GM15510 (cell line): ENCODE data around the gene SRPK2.

ENCODE experiments used
- POLR2A ChIP-seq: IDR thresholded peaks from 3 replicates; pipeline ENCODE4 v1.6.1; 2011; ENCODE audit warnings: borderline replicate concordance; ENCODE audit not compliant: insufficient read length; ENCODE audit errors: extremely low read depth

SRPK2 gene

DNA sequence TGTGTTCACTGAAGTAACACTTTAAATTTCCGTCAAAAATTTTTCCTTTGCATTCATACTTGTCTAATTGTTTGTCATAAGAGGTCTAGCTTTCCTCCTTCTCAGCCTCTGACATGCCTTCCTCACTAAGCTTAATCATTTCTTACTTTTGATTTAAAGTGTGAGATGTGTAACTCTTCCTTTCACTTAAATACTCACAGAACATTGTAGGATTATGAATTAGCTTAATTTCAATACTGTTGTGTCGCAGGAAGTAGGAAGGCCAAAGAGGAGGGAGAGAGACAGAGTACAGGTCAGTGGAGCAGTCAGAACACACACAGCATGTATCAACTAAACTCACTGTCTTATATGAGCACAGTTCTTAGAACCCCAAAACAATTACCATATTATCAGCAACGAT, 99.0 kb downstream of the SRPK2 start:
- TF ChIP-seq POLR2A = no peak

DNA sequence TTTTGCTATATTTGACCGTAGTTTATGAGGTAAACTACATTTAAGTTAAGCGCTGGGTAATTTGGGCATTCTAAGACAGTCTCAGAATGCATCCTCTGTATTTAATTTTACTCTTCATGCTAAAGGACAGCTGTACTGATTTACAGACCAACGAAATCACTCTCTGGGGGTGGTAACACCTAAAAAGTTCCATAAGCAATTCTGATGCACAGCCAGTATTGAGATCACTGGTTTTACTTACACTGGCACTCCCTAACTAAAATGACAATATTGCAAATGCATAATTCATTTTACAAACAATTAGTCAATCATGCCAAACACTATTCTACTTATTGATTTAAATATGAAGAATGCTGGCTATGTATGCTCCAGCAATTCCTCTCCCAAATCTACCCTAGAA, 102.3 kb downstream of the SRPK2 start:
- TF ChIP-seq POLR2A = no peak

DNA sequence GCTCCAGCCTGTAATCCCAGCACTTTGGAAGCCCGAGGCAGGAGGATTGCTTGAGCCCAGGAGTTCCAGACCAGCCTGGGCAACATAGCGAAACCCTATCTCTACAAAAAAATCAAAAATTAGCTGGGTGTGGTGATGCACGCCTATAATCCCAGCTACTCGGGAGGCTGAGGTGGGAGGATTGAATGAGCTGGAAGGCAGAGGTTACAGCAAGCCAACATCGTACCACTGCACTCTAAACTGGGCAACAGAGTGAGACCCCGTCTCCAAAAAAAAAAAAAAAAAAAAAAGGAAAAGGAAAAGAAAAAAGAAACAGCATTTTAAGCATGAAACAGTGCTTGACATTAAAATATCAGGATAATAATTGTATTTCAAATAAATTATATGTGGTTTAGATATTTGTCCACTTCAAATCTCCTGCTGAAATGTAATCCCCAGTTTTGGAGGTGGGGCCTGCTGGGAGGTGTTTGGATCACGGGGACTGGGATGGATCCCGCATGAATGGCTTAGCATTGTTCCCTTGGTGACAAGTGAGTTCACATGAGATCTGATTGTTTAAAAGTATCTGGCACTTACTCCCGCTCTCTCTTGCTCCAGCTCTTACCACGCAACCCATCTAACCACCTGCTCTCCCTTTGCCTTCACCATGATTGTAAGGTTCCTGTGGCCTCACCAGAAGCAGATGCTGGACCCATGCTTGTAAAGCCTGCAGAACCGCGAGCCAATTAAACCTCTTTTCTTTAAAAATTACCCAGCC, 103.4 kb downstream of the SRPK2 start:
- no peak for TF ChIP-seq POLR2A

DNA sequence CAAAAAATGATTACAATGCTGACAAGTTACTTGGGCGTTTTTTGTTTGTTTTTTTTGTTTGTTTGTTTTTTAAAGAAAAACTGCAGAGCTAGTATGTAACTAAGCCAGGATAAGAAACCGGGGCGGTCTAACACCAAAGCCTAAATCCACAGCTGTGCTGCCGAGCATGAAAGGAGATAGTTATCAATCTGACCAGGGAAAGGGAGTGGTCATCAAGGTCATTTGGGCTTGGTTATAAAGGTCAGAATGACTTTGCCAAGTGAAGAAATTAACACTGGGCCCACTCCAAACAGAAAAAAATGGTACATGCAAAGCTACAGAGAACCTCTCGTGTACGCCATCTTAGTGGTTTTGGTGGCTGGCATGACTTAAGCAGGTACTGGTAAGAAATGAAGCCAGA, 104.7 kb downstream of the SRPK2 start:
- no peak for TF ChIP-seq POLR2A

DNA sequence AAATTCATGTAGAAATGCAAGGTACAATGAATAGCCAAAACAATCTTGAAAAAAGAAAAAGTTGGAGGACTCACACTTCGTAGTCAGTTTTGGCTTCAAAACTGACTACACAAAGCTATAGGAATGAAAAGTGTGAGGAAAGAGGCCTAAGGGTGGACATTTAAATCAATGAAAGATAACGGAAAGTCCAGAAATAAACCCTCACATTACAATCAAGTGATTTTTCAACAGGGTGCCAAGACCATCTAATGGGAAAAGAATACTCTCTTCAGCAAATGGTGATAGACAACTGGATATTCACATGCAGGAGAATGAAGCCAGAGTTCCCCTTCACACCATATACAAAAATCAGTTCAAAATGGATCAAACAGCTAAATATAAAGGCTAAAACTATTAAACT, 106.8 kb downstream of the SRPK2 start:
- TF ChIP-seq POLR2A = no peak

DNA sequence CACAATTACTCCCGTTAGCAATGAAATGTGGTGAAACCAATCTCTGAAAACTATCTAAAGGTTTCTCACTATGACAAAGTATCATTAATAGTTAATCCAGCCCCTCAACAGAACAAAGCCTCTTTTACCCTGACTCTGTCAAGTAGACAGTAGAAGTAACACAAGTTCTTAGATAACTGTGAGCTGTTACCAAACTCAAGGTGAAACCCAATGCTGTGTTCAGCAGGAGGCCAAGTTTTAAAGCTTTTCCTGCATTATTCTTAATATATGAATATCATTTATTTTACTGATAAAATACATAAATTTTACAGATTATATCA, 109.1 kb downstream of the SRPK2 start:
- no peak for TF ChIP-seq POLR2A

DNA sequence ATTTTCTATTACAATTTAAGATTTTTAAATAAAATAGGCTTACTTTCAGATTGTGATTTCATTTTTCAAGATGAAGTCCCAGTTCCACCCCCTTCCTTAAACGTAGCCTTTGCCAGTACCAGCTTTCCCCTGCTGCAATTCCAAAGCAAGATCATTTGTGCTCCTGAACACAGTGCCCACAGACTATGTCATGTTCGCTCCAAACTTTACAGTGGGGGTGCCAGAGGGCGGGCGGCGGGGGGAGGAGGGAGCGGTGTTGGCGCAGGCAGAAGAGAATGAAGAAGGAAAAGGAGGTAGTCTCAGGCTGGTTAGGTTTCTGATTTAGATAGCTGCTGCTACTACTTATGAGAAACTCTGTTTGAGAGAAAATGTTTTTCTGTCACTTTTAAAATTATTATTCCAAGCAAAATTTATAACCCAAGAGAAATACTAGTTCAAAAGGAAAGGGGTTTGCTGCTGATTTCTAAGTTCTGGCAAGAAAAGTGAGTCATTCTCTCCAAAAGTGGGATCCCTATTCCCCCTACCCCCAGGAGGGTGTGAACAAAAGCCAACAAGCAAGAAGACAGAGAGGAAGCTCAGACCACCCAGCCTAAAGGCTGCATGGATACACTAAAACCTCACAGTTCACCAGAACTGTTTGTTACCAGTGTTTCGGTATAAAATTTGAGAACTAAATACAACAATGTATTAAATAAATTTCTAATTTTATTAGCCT, 109.6 kb downstream of the SRPK2 start:
- no peak for TF ChIP-seq POLR2A

DNA sequence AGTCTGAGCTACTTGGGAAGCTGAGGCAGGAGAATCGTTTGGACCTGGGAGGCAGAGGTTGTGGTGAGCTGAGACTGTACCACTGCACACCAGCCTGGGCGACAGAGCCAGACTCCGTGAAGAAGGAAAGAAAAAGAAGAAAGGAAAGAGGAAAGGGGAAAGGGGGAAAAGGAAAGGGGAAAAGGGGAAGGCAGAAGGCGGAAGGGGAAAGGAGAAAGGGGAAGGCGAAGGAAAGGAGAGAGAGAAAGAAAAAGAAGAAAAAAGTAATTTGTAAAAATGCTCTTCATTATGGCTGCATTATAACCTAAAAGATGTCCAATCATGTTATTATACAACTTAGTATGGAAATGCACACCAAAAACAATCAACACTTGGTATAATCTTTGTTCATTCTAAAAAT, 110.2 kb downstream of the SRPK2 start:
- no peak for TF ChIP-seq POLR2A

DNA sequence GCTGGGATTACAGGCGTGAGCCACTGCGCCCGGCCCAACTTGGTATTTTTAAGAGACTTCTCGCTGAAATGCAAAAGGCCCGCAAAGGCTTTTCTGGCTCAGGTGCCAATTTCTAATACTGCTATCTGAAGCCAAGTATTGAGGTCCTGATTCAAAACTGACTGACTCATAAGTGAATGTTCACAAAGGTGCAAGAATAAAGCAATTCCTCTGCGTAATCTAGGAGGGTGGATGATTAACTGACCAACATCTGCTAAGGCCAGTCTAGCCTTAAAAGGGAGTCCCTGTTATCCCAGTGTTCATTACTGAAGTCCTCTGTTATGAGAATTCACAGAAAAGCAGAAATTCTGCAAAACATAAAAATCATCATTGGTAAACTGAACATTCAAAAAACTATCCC, 111.4 kb downstream of the SRPK2 start:
- no peak for TF ChIP-seq POLR2A

DNA sequence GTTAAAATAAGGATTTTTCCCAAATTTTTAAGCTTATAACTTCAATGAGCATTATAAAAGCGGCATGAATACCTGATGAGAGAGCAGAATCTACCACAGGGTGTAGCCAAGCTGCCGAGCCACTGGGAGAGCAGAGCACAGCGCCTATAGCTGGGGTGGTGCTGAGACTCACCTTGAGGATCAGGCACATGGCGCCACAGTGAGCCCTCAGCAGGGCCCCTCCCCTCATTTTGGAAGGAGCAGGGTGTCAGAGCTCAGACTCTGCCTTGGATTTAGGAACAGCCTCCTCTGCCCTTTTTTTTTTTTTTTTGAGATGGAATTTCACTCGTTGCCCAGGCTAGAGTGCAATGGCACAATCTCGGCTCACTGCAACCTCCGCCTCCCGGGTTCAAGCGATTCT, 118.6 kb downstream of the SRPK2 start:
- no peak for TF ChIP-seq POLR2A

DNA sequence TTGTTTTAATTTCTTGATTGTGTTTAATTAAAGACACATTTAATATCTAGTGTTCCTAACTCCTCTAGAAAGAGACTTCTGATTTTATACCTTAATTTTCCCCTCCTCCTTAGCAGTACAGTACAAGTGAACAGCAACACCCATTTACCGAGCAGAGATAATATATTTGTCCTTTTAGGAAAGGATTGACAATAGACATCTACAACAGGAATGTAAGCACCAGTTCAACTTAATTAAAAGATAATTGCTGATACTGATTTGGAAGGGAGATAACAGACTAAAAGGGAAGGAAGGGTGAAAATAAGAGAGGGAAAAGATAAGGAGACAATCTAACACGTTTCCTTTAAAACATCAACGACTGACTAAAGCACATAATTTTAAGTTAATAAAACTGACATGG, 119.3 kb downstream of the SRPK2 start:
- TF ChIP-seq POLR2A = no peak

DNA sequence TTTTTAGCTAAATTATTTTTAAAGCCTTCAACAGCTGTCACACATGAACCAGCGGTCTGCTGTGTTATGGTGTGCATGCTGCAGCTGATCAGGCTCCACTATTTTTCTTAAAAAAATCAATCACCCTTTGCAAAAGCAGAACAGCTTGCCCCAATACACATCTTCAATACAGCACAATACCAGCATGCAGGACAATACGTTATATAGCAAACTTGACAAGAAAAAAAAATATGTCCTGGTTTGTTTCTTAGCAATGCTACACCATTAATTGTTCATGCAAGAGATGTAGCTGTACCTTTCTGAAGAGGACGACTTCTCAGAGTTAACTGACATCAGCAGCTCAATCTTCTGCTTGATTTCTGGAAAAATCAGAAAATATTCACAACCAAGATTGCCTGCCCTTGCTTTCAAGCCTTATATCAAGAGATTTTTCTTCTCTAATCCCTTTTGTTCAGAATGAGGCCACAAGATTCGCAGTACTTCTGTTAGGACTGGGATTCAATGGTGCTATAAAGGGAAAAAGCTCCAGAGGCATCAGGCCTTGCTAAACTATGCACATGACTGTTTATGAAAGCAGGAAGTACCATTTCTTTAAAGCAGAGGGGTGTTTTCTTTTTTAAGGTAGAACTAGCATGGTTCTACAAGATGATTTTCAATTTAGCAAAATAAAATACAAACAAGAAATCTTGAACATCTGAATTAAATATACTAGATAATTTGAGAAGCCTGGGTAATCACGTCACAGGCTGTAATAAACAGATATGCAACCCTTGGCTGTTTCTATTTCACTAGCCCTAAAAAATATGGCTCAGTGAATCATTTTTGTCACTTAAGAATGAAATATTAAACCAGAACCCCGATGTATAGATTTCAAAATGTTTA, 120.0 kb downstream of the SRPK2 start:
- no peak for TF ChIP-seq POLR2A

DNA sequence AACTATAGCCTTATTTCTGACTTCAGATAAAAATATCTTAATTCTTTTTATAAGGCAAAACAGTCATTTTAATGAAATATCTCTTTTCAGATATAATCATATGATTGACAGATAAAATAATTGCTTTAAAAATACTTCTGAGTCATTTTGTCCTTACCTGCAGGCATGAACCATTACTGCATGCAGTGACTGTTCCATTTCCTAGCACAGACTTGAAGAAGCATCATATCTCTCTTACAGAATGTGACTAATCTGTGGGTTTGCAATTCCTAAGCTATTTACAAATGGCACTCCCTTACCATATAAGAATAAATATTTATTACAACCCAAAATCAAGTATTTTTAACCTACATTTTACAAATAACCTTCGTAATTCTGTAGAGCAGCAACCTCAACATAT, 120.7 kb downstream of the SRPK2 start:
- no peak for TF ChIP-seq POLR2A

DNA sequence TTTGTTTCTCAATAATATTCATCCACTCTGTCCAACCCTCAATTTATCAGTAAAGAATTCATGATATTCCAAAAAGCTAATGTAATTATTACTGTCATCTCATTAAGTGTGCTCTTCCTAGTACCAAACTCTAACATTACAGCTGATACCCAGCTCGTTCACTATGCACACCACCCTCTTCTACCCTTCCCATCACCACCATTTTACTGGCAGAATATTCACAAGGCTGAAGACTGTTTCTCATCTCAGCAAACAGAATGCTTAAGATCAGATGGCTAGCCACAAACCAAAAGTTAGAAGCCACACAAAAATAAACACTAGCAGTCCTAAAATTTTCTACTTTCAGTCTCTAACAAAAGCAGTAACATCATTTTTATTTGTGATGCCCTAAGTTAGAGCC, 121.5 kb downstream of the SRPK2 start:
- no peak for TF ChIP-seq POLR2A

DNA sequence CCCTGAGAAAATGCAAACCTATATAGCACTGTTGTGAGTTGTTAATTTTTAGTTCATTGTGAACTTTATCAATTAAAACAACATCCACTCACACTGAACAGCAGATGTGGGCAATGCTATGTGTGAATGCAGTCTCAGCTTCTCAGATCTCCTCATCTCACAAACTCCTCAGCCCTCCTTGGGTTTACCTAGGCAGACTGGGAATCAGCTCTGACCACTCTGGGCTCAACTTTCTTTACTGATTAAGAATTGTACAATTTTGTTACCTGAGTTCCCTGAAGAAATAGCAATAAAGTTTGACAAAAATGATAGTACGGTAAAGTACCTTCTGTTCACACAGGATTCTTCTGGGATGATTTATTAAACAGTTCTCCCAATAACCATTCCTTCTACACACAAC, 124.0 kb downstream of the SRPK2 start:
- TF ChIP-seq POLR2A = no peak
